Nephron (organoid): ENCODE data around the gene ADCK1.
"Not testable (repeated sequence)": the region's sequence is repeated elsewhere in the genome, so short reads cannot be mapped to it uniquely, and the experiment has no call there.

ENCODE experiments used
- H3K27ac Mint-ChIP-seq, 3 experiments: 2 replicates each; pipeline ENCODE4 v1.8.0; 2020; ENCODE audit warnings: mixed read lengths in 3 of 3, mild to moderate bottlenecking in 2 of 3, moderate library complexity in 1 of 3
- H3K27me3 Mint-ChIP-seq: 2 replicates; pipeline ENCODE4 v1.8.0; 2021; ENCODE audit warnings: low read depth, mild to moderate bottlenecking, moderate library complexity, mixed read lengths
- H3K36me3 Mint-ChIP-seq: 2 replicates; pipeline ENCODE4 v1.8.0; 2020; ENCODE audit warnings: low read depth, mixed read lengths
- H3K4me1 Mint-ChIP-seq: 2 replicates; pipeline ENCODE4 v1.8.0; 2020; ENCODE audit warnings: mixed read lengths
- H3K4me3 Mint-ChIP-seq, 3 experiments: 2 replicates each; pipeline ENCODE4 v1.8.0; 2020; ENCODE audit warnings: mild to moderate bottlenecking in 3 of 3, mixed read lengths in 3 of 3, moderate library complexity in 2 of 3
- H3K9me3 Mint-ChIP-seq: 2 replicates; pipeline ENCODE4 v1.8.0; 2020; ENCODE audit warnings: mixed read lengths
- TF ChIP-seq, protein P1 (sequence below), 3 experiments: fragments of 200-600 bp; sonication (generic); IDR thresholded peaks; one replicate each; pipeline ENCODE4 v1.5.0; 2021; ENCODE audit warnings: antibody characterized with exemption in 3 of 3; ENCODE audit not compliant: unreplicated experiment in 3 of 3

ADCK1 gene

DNA sequence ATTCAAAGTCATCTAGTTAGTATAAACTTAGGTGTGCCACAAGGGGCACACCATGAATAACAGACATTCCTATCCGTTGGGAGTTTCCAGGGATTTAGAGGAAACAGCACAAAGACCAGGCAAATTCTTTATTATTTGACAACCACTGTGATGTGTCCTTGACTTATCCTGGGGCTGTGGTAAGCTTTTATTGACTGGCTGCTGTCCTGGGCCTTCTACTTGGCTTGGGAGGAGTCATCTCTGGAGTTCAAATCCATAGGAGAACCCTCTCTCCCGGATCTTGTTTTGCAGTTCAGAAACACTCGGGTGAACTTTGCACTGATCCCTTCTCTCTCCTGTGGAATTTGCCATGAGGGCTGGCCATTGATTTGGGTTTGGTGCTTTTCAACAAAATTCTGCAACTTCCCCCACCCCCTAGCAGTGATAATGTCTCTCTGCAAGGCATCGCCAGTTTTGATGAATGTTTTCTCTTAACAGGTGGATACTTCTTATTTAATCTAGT, 136.3 kb downstream of the ADCK1 start:
- Mint-ChIP-seq H3K36me3 (peaks cover 45% of the 10 kb centered on the region), H3K27me3 (peaks cover 6% of the 10 kb centered on the region), H3K27ac (no peak overlapping the region), H3K4me3 (no peak overlapping the region), H3K9me3 (peaks cover 18% of the 10 kb centered on the region), H3K4me1 (no peaks in the 10 kb centered on the region)
- TF ChIP-seq, protein P1, sequence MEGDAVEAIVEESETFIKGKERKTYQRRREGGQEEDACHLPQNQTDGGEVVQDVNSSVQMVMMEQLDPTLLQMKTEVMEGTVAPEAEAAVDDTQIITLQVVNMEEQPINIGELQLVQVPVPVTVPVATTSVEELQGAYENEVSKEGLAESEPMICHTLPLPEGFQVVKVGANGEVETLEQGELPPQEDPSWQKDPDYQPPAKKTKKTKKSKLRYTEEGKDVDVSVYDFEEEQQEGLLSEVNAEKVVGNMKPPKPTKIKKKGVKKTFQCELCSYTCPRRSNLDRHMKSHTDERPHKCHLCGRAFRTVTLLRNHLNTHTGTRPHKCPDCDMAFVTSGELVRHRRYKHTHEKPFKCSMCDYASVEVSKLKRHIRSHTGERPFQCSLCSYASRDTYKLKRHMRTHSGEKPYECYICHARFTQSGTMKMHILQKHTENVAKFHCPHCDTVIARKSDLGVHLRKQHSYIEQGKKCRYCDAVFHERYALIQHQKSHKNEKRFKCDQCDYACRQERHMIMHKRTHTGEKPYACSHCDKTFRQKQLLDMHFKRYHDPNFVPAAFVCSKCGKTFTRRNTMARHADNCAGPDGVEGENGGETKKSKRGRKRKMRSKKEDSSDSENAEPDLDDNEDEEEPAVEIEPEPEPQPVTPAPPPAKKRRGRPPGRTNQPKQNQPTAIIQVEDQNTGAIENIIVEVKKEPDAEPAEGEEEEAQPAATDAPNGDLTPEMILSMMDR (IDR thresholded peaks at IDR 0.05; ENCODE audit: unreplicated experiment in 3 of 3) = no peak

DNA sequence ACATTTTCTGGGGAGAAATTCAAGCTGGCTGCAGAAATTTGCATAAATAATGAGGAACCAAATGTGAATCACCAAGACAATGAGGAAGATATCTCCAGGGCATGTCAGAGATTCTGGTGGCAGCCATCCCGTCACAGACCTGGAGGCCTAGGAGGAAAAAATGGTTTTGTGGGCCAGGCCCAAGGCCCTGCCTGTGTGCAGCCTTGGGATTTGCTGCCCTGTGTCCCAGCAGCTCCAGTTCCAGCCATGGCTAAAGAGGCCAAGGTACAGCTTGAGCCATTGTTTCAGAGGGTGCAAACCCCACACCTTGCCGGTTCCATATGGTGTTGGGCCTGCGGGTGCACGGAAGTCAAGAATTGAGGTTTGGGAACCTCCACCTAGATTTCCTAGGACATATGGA, 147.5 kb downstream of the ADCK1 start:
- TF ChIP-seq, protein P1 (IDR thresholded peaks at IDR 0.05; ENCODE audit: unreplicated experiment in 3 of 3) = no peak
- Mint-ChIP-seq H3K4me1 (no peaks in the 10 kb centered on the region), H3K27me3 (no peaks in the 10 kb centered on the region), H3K36me3 (no peaks in the 10 kb centered on the region), H3K27ac (no peak overlapping the region), H3K4me3 (no peak overlapping the region), H3K9me3 (peaks cover 15% of the 10 kb centered on the region)

DNA sequence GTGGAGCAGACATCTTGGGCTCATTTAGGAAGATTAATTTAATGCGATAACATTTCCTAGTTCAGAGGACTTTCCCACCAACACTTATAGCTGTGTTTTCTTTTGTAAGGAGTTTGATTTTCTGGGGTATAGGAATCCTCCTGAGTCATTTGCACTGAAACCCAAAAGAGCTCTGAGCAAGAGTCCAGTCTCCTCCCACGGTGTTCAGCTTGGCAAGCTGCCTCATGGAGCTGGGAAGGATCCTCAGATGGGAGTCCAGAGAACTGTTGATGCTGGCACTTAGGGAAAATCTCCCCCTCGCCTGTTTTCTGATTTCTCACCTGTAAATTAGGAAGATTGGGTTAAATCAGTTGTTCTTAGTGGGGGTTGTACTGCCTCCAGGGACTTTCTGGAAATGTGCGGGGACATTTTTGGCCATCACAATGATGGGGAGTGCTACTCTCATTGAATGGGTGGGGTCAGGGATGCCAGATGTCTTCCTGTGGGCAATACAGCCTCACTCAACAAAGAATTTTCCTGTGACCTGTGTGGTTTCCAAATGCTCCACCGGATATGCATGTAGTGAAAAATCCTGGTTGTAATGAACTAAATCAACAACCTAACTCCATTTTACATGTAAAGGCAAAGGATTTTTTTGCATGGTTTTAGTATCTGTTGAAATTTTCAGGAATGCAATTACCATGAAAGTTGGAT, 150.6 kb downstream of the ADCK1 start:
- no peaks in the 10 kb centered on the region for H3K4me1 Mint-ChIP-seq
- H3K27ac Mint-ChIP-seq = no peak overlapping the region
- peaks cover 2% of the 10 kb centered on the region for H3K27me3 Mint-ChIP-seq
- no peaks in the 10 kb centered on the region for H3K36me3 Mint-ChIP-seq
- H3K4me3 Mint-ChIP-seq = no peak overlapping the region
- peaks cover 9% of the 10 kb centered on the region for H3K9me3 Mint-ChIP-seq
- TF ChIP-seq, protein P1 (IDR thresholded peaks at IDR 0.05; ENCODE audit: unreplicated experiment in 3 of 3) = no peak

DNA sequence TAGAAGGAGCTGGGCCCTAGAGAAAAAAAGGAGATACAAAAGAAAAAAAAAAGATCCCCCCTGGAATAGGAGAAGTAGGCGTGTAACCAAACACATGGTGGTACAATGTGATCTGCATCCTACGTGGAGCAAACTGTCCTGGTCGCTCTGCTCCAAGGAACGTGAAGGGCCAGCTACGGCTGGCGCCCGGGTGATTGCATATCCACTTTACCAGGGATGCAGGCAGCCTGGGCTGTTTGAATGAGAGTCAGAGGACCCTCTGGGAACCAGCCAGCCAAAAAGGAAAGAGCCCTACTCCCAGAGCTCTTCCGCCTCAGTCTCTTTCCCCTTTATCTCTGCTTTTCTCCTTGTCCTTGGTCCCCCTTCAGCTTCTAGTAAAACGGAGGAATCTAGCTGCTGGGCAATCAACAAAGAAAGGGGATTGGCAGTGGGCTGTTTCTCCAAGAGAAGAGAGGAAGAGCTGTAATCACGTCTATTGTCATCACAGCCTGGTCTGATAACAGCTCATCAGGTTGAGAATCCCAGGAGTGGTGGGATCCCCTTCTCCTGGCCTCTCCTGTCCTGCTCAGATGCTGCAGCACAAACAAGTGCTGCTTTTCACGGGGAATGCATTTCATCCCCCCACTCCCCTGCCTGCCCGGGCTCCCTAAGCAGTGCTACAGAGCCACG, 156.0 kb downstream of the ADCK1 start:
- Mint-ChIP-seq H3K4me1 (no peaks in the 10 kb centered on the region), H3K9me3 (no peaks in the 10 kb centered on the region), H3K4me3 (no peak overlapping the region), H3K27me3 (peaks cover 6% of the 10 kb centered on the region), H3K27ac (no peak overlapping the region), H3K36me3 (no peaks in the 10 kb centered on the region)
- TF ChIP-seq, protein P1 (IDR thresholded peaks at IDR 0.05; ENCODE audit: unreplicated experiment in 3 of 3) = no peak

DNA sequence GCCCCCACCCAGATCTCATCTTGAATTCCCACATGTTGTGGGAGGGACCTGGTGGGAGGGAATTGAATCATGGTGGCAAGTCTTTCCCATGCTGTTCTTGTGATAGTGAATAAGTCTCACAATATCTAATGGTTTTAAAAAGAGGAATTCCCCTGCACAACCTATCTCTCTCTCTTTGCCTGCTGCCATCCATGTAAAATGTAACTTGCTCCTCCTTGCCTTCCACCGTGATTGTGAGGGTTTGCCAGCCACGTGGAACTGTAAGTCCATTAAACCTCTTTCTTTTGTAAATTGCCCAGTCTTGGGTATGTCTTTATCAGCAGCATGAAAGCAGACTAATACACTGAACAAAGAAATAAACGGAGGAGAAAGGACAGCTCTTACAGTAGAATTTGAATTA, 159.8 kb downstream of the ADCK1 start:
- not testable (repeated sequence) for H3K27ac Mint-ChIP-seq, H3K4me3 Mint-ChIP-seq, H3K9me3 Mint-ChIP-seq, H3K36me3 Mint-ChIP-seq, H3K4me1 Mint-ChIP-seq
- peaks cover 28% of the 10 kb centered on the region for H3K27me3 Mint-ChIP-seq

DNA sequence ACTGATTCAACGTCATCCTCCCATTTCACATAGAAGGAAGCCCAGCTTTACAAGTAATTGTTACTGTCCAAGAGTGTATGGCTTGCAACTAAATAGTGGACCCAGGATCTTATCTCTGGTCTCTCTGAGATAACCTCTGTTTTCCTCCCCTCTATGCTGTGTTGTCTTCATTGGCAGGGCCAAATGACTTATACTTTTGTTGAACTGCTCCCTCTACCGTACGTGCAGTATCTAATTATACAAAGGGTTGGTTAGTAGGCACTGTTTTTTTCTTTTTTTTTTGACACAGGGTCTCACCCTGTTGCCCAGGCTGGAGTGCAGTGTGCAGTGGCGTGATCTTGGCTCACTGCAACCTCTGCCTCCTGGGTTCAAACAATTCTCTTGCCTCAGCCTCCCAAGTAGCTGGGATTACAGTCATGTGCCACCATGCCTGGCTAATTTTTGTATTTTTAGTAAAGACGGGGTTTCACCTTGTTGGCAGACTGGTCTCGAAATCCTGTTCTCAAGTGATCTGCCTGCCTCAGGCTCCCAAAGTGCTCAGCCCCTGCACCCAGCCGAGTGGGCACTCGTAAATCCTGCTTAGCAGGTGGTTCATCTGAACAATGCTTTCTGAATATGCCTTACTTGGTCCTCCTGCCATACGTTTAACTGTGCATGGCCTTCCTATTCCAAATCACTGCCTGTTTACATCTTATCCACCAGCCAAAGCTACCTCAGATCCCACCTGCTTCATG, 162.1 kb downstream of the ADCK1 start:
- Mint-ChIP-seq H3K4me3 (no peak overlapping the region), H3K27ac (no peak overlapping the region), H3K27me3 (peaks cover 42% of the 10 kb centered on the region), H3K9me3 (no peaks in the 10 kb centered on the region), H3K36me3 (no peaks in the 10 kb centered on the region), H3K4me1 (no peaks in the 10 kb centered on the region)
- TF ChIP-seq, protein P1 (IDR thresholded peaks at IDR 0.05; ENCODE audit: unreplicated experiment in 3 of 3) = no peak
